ENCODE measurements around the gene AEBP2. TPM values are rescaled to one million over a fixed set of nuclear protein-coding genes. Genes with fewer than 3 reads are reported as not detected.

The AEBP2 gene
- total and polyA plus RNA-seq, 2 of the 8 experiments (the other 6 are each of a cell fraction or from before 2014, with no cell fraction given) = 13.6 to 61.4 TPM

DNA sequence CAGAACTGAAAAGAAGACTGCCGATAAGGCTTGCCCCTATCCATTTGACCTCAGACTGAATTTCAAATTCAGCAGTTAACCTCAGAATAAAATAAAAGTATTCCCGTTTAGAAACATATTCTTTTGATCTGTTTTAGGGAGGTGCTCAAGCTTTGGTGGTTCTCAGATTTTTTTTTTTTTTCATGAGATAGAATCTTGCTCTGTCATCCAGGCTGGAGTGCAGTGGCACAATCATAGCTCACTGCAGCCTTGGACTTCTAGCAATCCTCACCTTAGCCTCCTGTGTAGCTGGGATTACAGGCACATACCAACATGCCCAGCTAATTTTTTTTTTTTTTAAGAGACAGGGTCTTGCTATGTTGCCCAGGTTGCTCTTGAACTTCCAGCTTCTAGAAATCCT lies 15.5 kb downstream of the AEBP2 start:
- Histone ChIP-seq H3K27me3 (replicated peaks in 1 of 4; ENCODE audit: control insufficient read depth in 3 of 4, extremely low read depth in 1 of 4, insufficient read depth in 3 of 4, low read length in 3 of 4) (no peaks in the 10 kb centered on the region), H3K23me2 (ENCODE audit: low read depth, low read length) (no peaks in the 10 kb centered on the region), H2AK5ac (ENCODE audit: low read depth, low read length) (no peak overlapping the region), H3K4me1 (replicated peaks in 1 of 4; ENCODE audit: control insufficient read depth in 3 of 4, insufficient read depth in 4 of 4, low read length in 3 of 4) (peaks cover 1 to 13% (median 7%) of the 10 kb centered on the region in 4 experiments; a peak in 3 of 7 replicates), H3K56ac (replicated peaks; ENCODE audit: insufficient read length, low read depth, low read length) (no peak overlapping the region), H3K23ac (ENCODE audit: insufficient read length) (no peak overlapping the region), H4K91ac (replicated peaks; ENCODE audit: insufficient read length, low read length) (no peak overlapping the region), H4K20me1 (replicated peaks in 1 of 2; ENCODE audit: control insufficient read depth in 1 of 2, insufficient read depth in 2 of 2, low read length in 2 of 2) (peaks cover 28 to 39% of the 10 kb centered on the region in 2 experiments), H2BK12ac (ENCODE audit: low read depth, low read length) (no peak overlapping the region), H3K4me2 (ENCODE audit: insufficient read depth in 1 of 2, low read depth in 2 of 2, low read length in 2 of 2) (no peak overlapping the region; a peak in 1 of 4 replicates), H4K8ac (ENCODE audit: extremely low read depth, insufficient read depth, low read length) (no peak overlapping the region), H3K79me1 (ENCODE audit: low read depth, low read length) (peaks cover 6% of the 10 kb centered on the region; the same call in 1 of the 2 replicates), H3K4me3 (ENCODE audit: extremely low read depth in 1 of 4, insufficient read depth in 2 of 4, low read depth in 3 of 4, low read length in 4 of 4) (no peak overlapping the region), H2BK5ac (ENCODE audit: low read depth, low read length) (no peak overlapping the region), H3K4ac (replicated peaks; ENCODE audit: insufficient read length, low read depth, low read length) (no peak overlapping the region), H3K9ac (replicated peaks in 1 of 4; ENCODE audit: extremely low read depth in 1 of 4, low read depth in 3 of 4, low read length in 3 of 4) (no peak overlapping the region), H2AFZ (ENCODE audit: low read length) (no peak overlapping the region), H3K36me3 (ENCODE audit: control insufficient read depth in 2 of 4, insufficient read depth in 4 of 4, low read length in 3 of 4) (peaks cover 3 to 16% (median 4%) of the 10 kb centered on the region in 4 experiments; a peak in 5 of 8 replicates), H3K27ac (ENCODE audit: low read depth, low read length) (no peak overlapping the region), H3K14ac (ENCODE audit: insufficient read length) (no peak overlapping the region), H3K18ac (ENCODE audit: extremely low read depth, low read length) (no peak overlapping the region), H2BK120ac (replicated peaks; ENCODE audit: low read depth, low read length) (no peak overlapping the region), H3K79me2 (ENCODE audit: control insufficient read depth in 1 of 2, insufficient read depth in 2 of 2, low read length in 2 of 2) (peaks cover 80 to 100% of the 10 kb centered on the region in 2 experiments), H3K9me3 (ENCODE audit: insufficient read depth in 2 of 2, low read depth in 1 of 2, low read length in 1 of 2) (no peaks in the 10 kb centered on the region), H4K5ac (ENCODE audit: insufficient read length, low read depth, low read length) (no peak overlapping the region), H2BK15ac (ENCODE audit: low read length) (no peak overlapping the region), H2BK20ac (ENCODE audit: low read length) (no peak overlapping the region)
- WGBS, 2 experiments (ENCODE audit: extremely low coverage in 1 of 2, insufficient coverage in 1 of 2, insufficient read length in 1 of 2, insufficient replicate concordance in 2 of 2, low coverage in 1 of 2, low lambda C conversion rate in 2 of 2, missing lambda C conversion rate in 1 of 2) = 74% methylated on average over 2 of the region's 2 CpGs; no CpG with 5 or more reads in 1 of the 2 experiments
- FAIRE-seq (no peak), DNase-seq (ENCODE audit: low read depth in 1 of 2, low spot score in 2 of 2) (no peak)
- CTCF ChIA-PET (ENCODE audit: partially characterized antibody) = interaction anchor here (0.7 kb wide), 1 partner anchor 8 kb away, joined by 5 read pairs; no protein-coding TSS in a partner anchor
- POLR2A ChIA-PET (ENCODE audit: partially characterized antibody) = interaction anchor here (0.6 to 0.7 kb wide), 3 partner anchors 27 to 581 kb away, joined by 3 to 5 read pairs (median 4); no protein-coding TSS in a partner anchor
- TF ChIP-seq EZH2 (IDR thresholded peaks at IDR 0.05; ENCODE audit: low read depth, low read length, severe bottlenecking) = no peak

Data from H1 (cell line).